H1 (cell line): ENCODE data around the gene TBC1D16. TPM values are rescaled to one million over a fixed set of nuclear protein-coding genes. Genes with fewer than 3 reads are reported as not detected.

Experiments used
- CTCF ChIA-PET: fragments of 300-600 bp; sonication (Branson Sonifier 250); formaldehyde crosslinking; loops from one replicate; lab custom pipeline; 2021; ENCODE audit not compliant: partially characterized antibody; lab: Charles Lee
- POLR2A ChIA-PET: fragments of 300-600 bp; sonication (Branson Sonifier 250); formaldehyde crosslinking; loops from one replicate; lab custom pipeline; 2021; ENCODE audit warnings: inconsistent platforms; ENCODE audit not compliant: partially characterized antibody; lab: Charles Lee
- DNase-seq, 2 experiments: peaks; one replicate each; pipeline versions ENCODE4 v3.0.0 to v3.0.0-alpha.2; 2010 to 2022; ENCODE audit warnings: low spot score in 2 of 2, low read depth in 1 of 2, mixed read lengths in 1 of 2
- FAIRE-seq: peaks from 2 replicates; lab custom pipeline; 2011; peaks lifted over from hg19 to GRCh38; lab: Jason Lieb, UNC
- H2AFZ ChIP-seq: 2 replicates; pipeline ENCODE4 v1.8.1; 2012; ENCODE audit warnings: low read length, inconsistent platforms
- H2AK5ac ChIP-seq: 2 replicates; pipeline ENCODE4 v1.6.1; 2013; ENCODE audit warnings: low read depth, low read length
- H2BK120ac ChIP-seq: replicated peaks from 2 replicates; pipeline ENCODE3; 2013; ENCODE audit warnings: low read depth, low read length, inconsistent platforms
- H2BK12ac ChIP-seq: 2 replicates; pipeline ENCODE4 v1.6.1; 2013; ENCODE audit warnings: low read depth, low read length
- H2BK15ac ChIP-seq: 2 replicates; pipeline ENCODE4 v1.6.1; 2013; ENCODE audit warnings: low read length
- H2BK20ac ChIP-seq: 2 replicates; pipeline ENCODE4 v1.6.1; 2013; ENCODE audit warnings: low read length
- H2BK5ac ChIP-seq: 2 replicates; pipeline ENCODE4 v1.6.1; 2013; ENCODE audit warnings: low read depth, low read length
- H3K14ac ChIP-seq: 2 replicates; pipeline ENCODE4 v1.6.1; 2013; ENCODE audit warnings: inconsistent platforms; ENCODE audit not compliant: insufficient read length
- H3K18ac ChIP-seq: 2 replicates; pipeline ENCODE4 v1.6.1; 2013; ENCODE audit warnings: low read length; ENCODE audit errors: extremely low read depth
- H3K23ac ChIP-seq: 2 replicates; pipeline ENCODE4 v1.6.1; 2013; ENCODE audit warnings: inconsistent platforms; ENCODE audit not compliant: insufficient read length
- H3K23me2 ChIP-seq: 2 replicates; pipeline ENCODE4 v1.6.1; 2013; ENCODE audit warnings: low read depth, low read length
- H3K27ac ChIP-seq: 2 replicates; pipeline ENCODE4 v1.6.1; 2011; ENCODE audit warnings: low read depth, low read length, inconsistent platforms
- H3K27me3 ChIP-seq, 4 experiments: replicated peaks in 1 of 4; 1 replicate in 1 of 4; 2 replicates in 3 of 4; pipeline versions ENCODE4 v1.6.1 to v1.8.1; 2011 to 2013; ENCODE audit warnings: low read length in 3 of 4, mild to moderate bottlenecking in 3 of 4, inconsistent platforms in 2 of 4, mixed read lengths in 2 of 4, moderate library complexity in 1 of 4; ENCODE audit not compliant: control insufficient read depth in 3 of 4, insufficient read depth in 3 of 4; ENCODE audit errors: extremely low read depth in 1 of 4
- H3K36me3 ChIP-seq, 4 experiments: 2 replicates each; pipeline versions ENCODE4 v1.6.1 to v1.8.1; 2011 to 2013; ENCODE audit warnings: mild to moderate bottlenecking in 4 of 4, low read length in 3 of 4, moderate library complexity in 2 of 4, control low read depth in 1 of 4, inconsistent platforms in 1 of 4; ENCODE audit not compliant: insufficient read depth in 4 of 4, control insufficient read depth in 2 of 4
- H3K4ac ChIP-seq: replicated peaks from 2 replicates; pipeline ENCODE3; 2013; ENCODE audit warnings: low read length, low read depth, mixed read lengths, inconsistent platforms; ENCODE audit not compliant: insufficient read length
- H3K4me1 ChIP-seq, 4 experiments: replicated peaks in 1 of 4; 1 replicate in 1 of 4; 2 replicates in 3 of 4; pipeline versions ENCODE4 v1.6.1 to v1.8.1; 2011 to 2013; ENCODE audit warnings: low read length in 3 of 4, inconsistent platforms in 2 of 4, mixed read lengths in 1 of 4; ENCODE audit not compliant: insufficient read depth in 4 of 4, control insufficient read depth in 3 of 4
- H3K4me2 ChIP-seq, 2 experiments: 2 replicates each; pipeline versions ENCODE4 v1.6.1 to v1.8.1; 2011 to 2013; ENCODE audit warnings: low read depth in 2 of 2, low read length in 2 of 2, control low read depth in 1 of 2, inconsistent platforms in 1 of 2, mild to moderate bottlenecking in 1 of 2; ENCODE audit not compliant: insufficient read depth in 1 of 2
- H3K4me3 ChIP-seq, 4 experiments: fragments of 200-600, 300-600 bp in 1 of 4; sonication (generic), shearing (Covaris generic), sonication (Bioruptor Twin) in 1 of 4; 2 replicates each; pipeline versions ENCODE4 v1.5.1 to v1.8.1; 2011 to 2016; ENCODE audit warnings: low read length in 4 of 4, low read depth in 3 of 4, control low read depth in 2 of 4, inconsistent platforms in 2 of 4, mild to moderate bottlenecking in 2 of 4, mixed read lengths in 1 of 4, moderate library complexity in 1 of 4; ENCODE audit not compliant: insufficient read depth in 2 of 4; ENCODE audit errors: extremely low read depth in 1 of 4
- H3K56ac ChIP-seq: replicated peaks from 2 replicates; pipeline ENCODE3; 2013; ENCODE audit warnings: low read depth, mild to moderate bottlenecking, mixed read lengths, low read length, inconsistent platforms; ENCODE audit not compliant: insufficient read length
- H3K79me1 ChIP-seq: 2 replicates; pipeline ENCODE4 v1.6.1; 2013; ENCODE audit warnings: low read depth, low read length, control low read depth
- H3K79me2 ChIP-seq, 2 experiments: 2 replicates each; pipeline versions ENCODE4 v1.6.1 to v1.8.1; 2012 to 2013; ENCODE audit warnings: low read length in 2 of 2, mild to moderate bottlenecking in 2 of 2, inconsistent platforms in 1 of 2; ENCODE audit not compliant: insufficient read depth in 2 of 2, control insufficient read depth in 1 of 2
- H3K9ac ChIP-seq, 4 experiments: replicated peaks in 1 of 4; 1 replicate in 1 of 4; 2 replicates in 3 of 4; pipeline versions ENCODE4 v1.6.1 to v1.8.1; 2011 to 2013; ENCODE audit warnings: low read depth in 3 of 4, low read length in 3 of 4, control low read depth in 2 of 4, mild to moderate bottlenecking in 2 of 4, moderate library complexity in 2 of 4, inconsistent platforms in 1 of 4; ENCODE audit errors: extremely low read depth in 1 of 4
- H3K9me3 ChIP-seq, 2 experiments: 2 replicates each; pipeline versions ENCODE4 v1.6.1 to v1.8.1; 2012 to 2013; ENCODE audit warnings: mild to moderate bottlenecking in 2 of 2, moderate library complexity in 2 of 2, control low read depth in 1 of 2, inconsistent platforms in 1 of 2, low read depth in 1 of 2, low read length in 1 of 2, mixed read lengths in 1 of 2; ENCODE audit not compliant: insufficient read depth in 2 of 2
- H4K20me1 ChIP-seq, 2 experiments: replicated peaks in 1 of 2; 2 replicates each; pipeline versions ENCODE3 to v1.8.1; 2011 to 2013; ENCODE audit warnings: inconsistent platforms in 2 of 2, low read length in 2 of 2, mild to moderate bottlenecking in 1 of 2; ENCODE audit not compliant: insufficient read depth in 2 of 2, control insufficient read depth in 1 of 2
- H4K5ac ChIP-seq: 2 replicates; pipeline ENCODE4 v1.6.1; 2013; ENCODE audit warnings: low read length, low read depth, mixed read lengths, inconsistent platforms; ENCODE audit not compliant: insufficient read length
- H4K8ac ChIP-seq: 2 replicates; pipeline ENCODE4 v1.8.0; 2013; ENCODE audit warnings: mild to moderate bottlenecking, moderate library complexity, low read length, inconsistent platforms; ENCODE audit not compliant: insufficient read depth; ENCODE audit errors: extremely low read depth
- H4K91ac ChIP-seq: replicated peaks from 2 replicates; pipeline ENCODE3; 2013; ENCODE audit warnings: low read length, mixed read lengths, inconsistent platforms; ENCODE audit not compliant: insufficient read length
- ATF2 ChIP-seq: IDR thresholded peaks from 2 replicates; pipeline ENCODE4 v1.6.1; 2012; ENCODE audit warnings: low read length, inconsistent platforms
- CTBP2 ChIP-seq: IDR thresholded peaks from 2 replicates; pipeline ENCODE4 v1.7.0; 2011; ENCODE audit warnings: borderline replicate concordance, mild to moderate bottlenecking, moderate library complexity, mixed read lengths, low read length; ENCODE audit not compliant: insufficient read depth, insufficient read length
- E2F6 ChIP-seq: IDR thresholded peaks from 2 replicates; pipeline ENCODE4 v1.6.1; 2012; ENCODE audit warnings: inconsistent platforms
- FOSL1 ChIP-seq: IDR thresholded peaks from 2 replicates; pipeline ENCODE4 v1.6.1; 2011; ENCODE audit warnings: mild to moderate bottlenecking, low read depth, low read length, moderate library complexity; ENCODE audit not compliant: insufficient read depth
- NRF1 ChIP-seq: IDR thresholded peaks from 2 replicates; pipeline ENCODE4 v1.6.1; 2011; ENCODE audit warnings: mild to moderate bottlenecking, low read depth, low read length, improper control_type of control experiment
- POLR2AphosphoS5 ChIP-seq: IDR thresholded peaks from 2 replicates; pipeline ENCODE4 v1.6.1; 2011; ENCODE audit warnings: low read depth, low read length
- RFX5 ChIP-seq: IDR thresholded peaks from 2 replicates; pipeline ENCODE4 v1.6.1; 2011; ENCODE audit warnings: low read depth, low read length, improper control_type of control experiment, borderline replicate concordance
- SIX5 ChIP-seq: IDR thresholded peaks from 2 replicates; pipeline ENCODE4 v1.6.1; 2011; ENCODE audit warnings: mild to moderate bottlenecking, low read depth, low read length
- TEAD4 ChIP-seq: IDR thresholded peaks from 2 replicates; pipeline ENCODE4 v1.6.1; 2012; ENCODE audit warnings: low read depth, low read length, inconsistent platforms, mixed read lengths
- WGBS, 2 experiments: shearing (Covaris generic) in 1 of 2; methylation state at CpG; one replicate each; pipeline versions ENCODE4 v1.1.6 to v1.1.7; 2013 to 2015; ENCODE audit warnings: low lambda C conversion rate in 2 of 2, mixed read lengths in 2 of 2, inconsistent platforms in 1 of 2, low coverage in 1 of 2, missing lambda C conversion rate in 1 of 2; ENCODE audit not compliant: insufficient replicate concordance in 2 of 2, insufficient coverage in 1 of 2, insufficient read length in 1 of 2; ENCODE audit errors: extremely low coverage in 1 of 2, missing lambda C conversion rate in 1 of 2; 5-methylcytosine and 5-hydroxymethylcytosine counted together
- polyA plus RNA-seq, 7 experiments: library from polyadenylated mRNA; depleted of rRNA in 3 of 7; stranded (reverse) in 5 of 7; unstranded in 2 of 7; fragments of >200 nt in 5 of 7; fragments of 200-250 nt in 2 of 7; gene quantifications; 1 replicate in 5 of 7; 2 replicates in 1 of 7; 4 replicates in 1 of 7; pipeline versions ENCODE4 v1.2.1 to v1.2.3, GENCODE V29; 2011 to 2013; ENCODE audit warnings: missing spikeins in 2 of 7, mixed read lengths in 2 of 7
- total RNA-seq: library from RNA; stranded (reverse); fragmentation: NEBNext Ultra II Directional; extraction: Animal tissue kit (Norgen Biotek cat#: 25700); gene quantifications from 2 replicates; pipeline ENCODE4 v1.2.1, GENCODE V29; 2021

Gene TBC1D16
- total and polyA plus RNA-seq, 2 of the 8 experiments (the other 6 are each of a cell fraction or from before 2014, with no cell fraction given): 21.1 to 109 TPM

GRCh38 chr17:80035937-80036714, 454 bp upstream of the TBC1D16 start, which contains the start of gene CCDC40:
Gene CCDC40, plus strand, starts transcription at chr17:80036642. Its CDS starts 21 bp downstream, at chr17:80036663.
- peaks cover 0 to 3% (median 1%) of the 10 kb centered on the region in 4 experiments; a peak in 3 of 7 replicates for H3K4me1 ChIP-seq
- peak within 1 kb of the TSS; percentile 61 to 89 (median 78) for H3K4me3 ChIP-seq
- H2BK12ac ChIP-seq: peak within 1 kb of the TSS; percentile 50; the same call in 1 of the 2 replicates
- H3K27ac ChIP-seq: peak within 1 kb of the TSS; percentile 87
- H3K27me3 ChIP-seq: no peaks in the 10 kb centered on the region
- FAIRE-seq (no peak), DNase-seq (peak in 1 of 2 experiments; percentile 91)
- H2BK20ac ChIP-seq: no peak within 1 kb of the TSS
- peak within 1 kb of the TSS; percentile 94 for H4K8ac ChIP-seq
- H3K56ac ChIP-seq: peak within 1 kb of the TSS; percentile 52
- no peak within 1 kb of the TSS; the same call in 1 of the 2 replicates for H2BK15ac ChIP-seq
- no peak within 1 kb of the TSS for H2BK120ac ChIP-seq
- peak within 1 kb of the TSS; percentile 83 for H4K5ac ChIP-seq
- H3K9me3 ChIP-seq: no peaks in the 10 kb centered on the region
- no peak within 1 kb of the TSS for H3K14ac ChIP-seq
- peaks cover 16 to 20% of the 10 kb centered on the region in 2 experiments for H4K20me1 ChIP-seq
- ChIA-PET CTCF (no interaction called here), POLR2A (interaction anchor here (2.7 kb wide), 1 partner anchor 10 kb away, joined by 15 read pairs; no protein-coding TSS in a partner anchor)
- H2AK5ac ChIP-seq: no peak within 1 kb of the TSS
- peak within 1 kb of the TSS; percentile 68 to 85 for H3K4me2 ChIP-seq
- peak within 1 kb of the TSS; percentile 75 for H3K4ac ChIP-seq
- H2BK5ac ChIP-seq: peak within 1 kb of the TSS; percentile 78; the same call in 1 of the 2 replicates
- no peak within 1 kb of the TSS for H3K23ac ChIP-seq
- H2AFZ ChIP-seq: peak within 1 kb of the TSS; percentile 80; the same call in 1 of the 2 replicates
- peaks cover 2% of the 10 kb centered on the region; the same call in 1 of the 2 replicates for H3K23me2 ChIP-seq
- peak within 1 kb of the TSS; percentile 80 to 92 (median 89) for H3K9ac ChIP-seq
- H4K91ac ChIP-seq: peak within 1 kb of the TSS; percentile 91
- H3K18ac ChIP-seq: peak within 1 kb of the TSS; percentile 95
- peaks cover 18% of the 10 kb centered on the region for H3K79me1 ChIP-seq
- no peaks in the 10 kb centered on the region; a peak in 1 of 8 replicates for H3K36me3 ChIP-seq
- peaks cover 8 to 40% of the 10 kb centered on the region in 2 experiments for H3K79me2 ChIP-seq
- WGBS, 2 experiments: 1% methylated on average over 23 of the region's 89 CpGs; no CpG with 5 or more reads in 1 of the 2 experiments
- TF ChIP-seq SIX5 (no peak), POLR2AphosphoS5 (peak; percentile 77), E2F6 (no peak), RFX5 (no peak), NRF1 (no peak), CTBP2 (no peak), TEAD4 (no peak), ATF2 (no peak), FOSL1 (no peak)
